Activated T-cell treated with anti-CD3 and anti-CD28 coated beads for 24 hours (primary cell): ENCODE measurements around the gene PEX10.

ENCODE experiments used
- DNase-seq: peaks from one replicate; pipeline ENCODE4 v3.0.0-alpha.2; 2020; ENCODE audit warnings: low read depth

The PEX10 gene

GRCh38 chr1:2375246-2375922 lies 37.0 kb downstream of the PEX10 start:
- DNase-seq = no peak

- DNase-seq = no peak
Measured at GRCh38 chr1:2374252-2375155, 37.9 kb downstream of the PEX10 start.

GRCh38 chr1:2373551-2374251 lies 38.7 kb downstream of the PEX10 start:
- no peak for DNase-seq

- DNase-seq = no peak
Measured at GRCh38 chr1:2372551-2373490, 39.5 kb downstream of the PEX10 start.

GRCh38 chr1:2368053-2368744 lies 44.2 kb downstream of the PEX10 start:
- DNase-seq = no peak

- DNase-seq = no peak
Measured at GRCh38 chr1:2363847-2364513, 48.4 kb downstream of the PEX10 start.

- no peak for DNase-seq
Measured at GRCh38 chr1:2360588-2361364, 51.6 kb downstream of the PEX10 start.

GRCh38 chr1:2358651-2359640 lies 53.4 kb downstream of the PEX10 start:
- DNase-seq = no peak

GRCh38 chr1:2358072-2358471 lies 54.3 kb downstream of the PEX10 start:
- DNase-seq = no peak

- no peak for DNase-seq
Measured at GRCh38 chr1:2356911-2357845, 55.2 kb downstream of the PEX10 start.

GRCh38 chr1:2356401-2356800 lies 56.0 kb downstream of the PEX10 start:
- no peak for DNase-seq

- no peak for DNase-seq
Measured at GRCh38 chr1:2355373-2356261, 56.7 kb downstream of the PEX10 start.

- no peak for DNase-seq
Measured at GRCh38 chr1:2354511-2355372, 57.6 kb downstream of the PEX10 start.
